Activated naive CD4-positive, alpha-beta T cell treated with anti-CD3 and anti-CD28 coated beads, Interleukin-2, amount 10 ng/mL, durations not matched to agents 7 days and 5 days (primary cell): Measurements from ENCODE around the gene FFAR3.
A peak's percentile ranks its signal among the peaks of the same experiment; 100 is the strongest.

Experiments used
- CTCF ChIA-PET: fragments of 350-600 bp; sonication (Branson Sonifier 250); formaldehyde crosslinking; loops from one replicate; lab custom pipeline; 2021; ENCODE audit warnings: antibody characterized with exemption; lab: Charles Lee
- DNase-seq: peaks from one replicate; pipeline ENCODE4 v3.0.0-alpha.2; 2020
- H3K27ac Mint-ChIP-seq: one replicate; pipeline ENCODE4 v1.8.0; 2021; ENCODE audit warnings: mild to moderate bottlenecking, moderate library complexity, mixed read lengths
- H3K27me3 Mint-ChIP-seq: one replicate; pipeline ENCODE4 v1.8.0; 2021; ENCODE audit warnings: mild to moderate bottlenecking, mixed read lengths
- H3K36me3 Mint-ChIP-seq: one replicate; pipeline ENCODE4 v1.8.0; 2021; ENCODE audit warnings: mixed read lengths
- H3K4me1 Mint-ChIP-seq: one replicate; pipeline ENCODE4 v1.8.0; 2021; ENCODE audit warnings: mixed read lengths
- H3K4me3 Mint-ChIP-seq: one replicate; pipeline ENCODE4 v1.8.0; 2021; ENCODE audit warnings: mild to moderate bottlenecking, moderate library complexity, mixed read lengths
- H3K9me3 Mint-ChIP-seq: one replicate; pipeline ENCODE4 v1.8.0; 2021; ENCODE audit warnings: mixed read lengths

Gene FFAR3, protein sequence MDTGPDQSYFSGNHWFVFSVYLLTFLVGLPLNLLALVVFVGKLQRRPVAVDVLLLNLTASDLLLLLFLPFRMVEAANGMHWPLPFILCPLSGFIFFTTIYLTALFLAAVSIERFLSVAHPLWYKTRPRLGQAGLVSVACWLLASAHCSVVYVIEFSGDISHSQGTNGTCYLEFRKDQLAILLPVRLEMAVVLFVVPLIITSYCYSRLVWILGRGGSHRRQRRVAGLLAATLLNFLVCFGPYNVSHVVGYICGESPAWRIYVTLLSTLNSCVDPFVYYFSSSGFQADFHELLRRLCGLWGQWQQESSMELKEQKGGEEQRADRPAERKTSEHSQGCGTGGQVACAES

DNA sequence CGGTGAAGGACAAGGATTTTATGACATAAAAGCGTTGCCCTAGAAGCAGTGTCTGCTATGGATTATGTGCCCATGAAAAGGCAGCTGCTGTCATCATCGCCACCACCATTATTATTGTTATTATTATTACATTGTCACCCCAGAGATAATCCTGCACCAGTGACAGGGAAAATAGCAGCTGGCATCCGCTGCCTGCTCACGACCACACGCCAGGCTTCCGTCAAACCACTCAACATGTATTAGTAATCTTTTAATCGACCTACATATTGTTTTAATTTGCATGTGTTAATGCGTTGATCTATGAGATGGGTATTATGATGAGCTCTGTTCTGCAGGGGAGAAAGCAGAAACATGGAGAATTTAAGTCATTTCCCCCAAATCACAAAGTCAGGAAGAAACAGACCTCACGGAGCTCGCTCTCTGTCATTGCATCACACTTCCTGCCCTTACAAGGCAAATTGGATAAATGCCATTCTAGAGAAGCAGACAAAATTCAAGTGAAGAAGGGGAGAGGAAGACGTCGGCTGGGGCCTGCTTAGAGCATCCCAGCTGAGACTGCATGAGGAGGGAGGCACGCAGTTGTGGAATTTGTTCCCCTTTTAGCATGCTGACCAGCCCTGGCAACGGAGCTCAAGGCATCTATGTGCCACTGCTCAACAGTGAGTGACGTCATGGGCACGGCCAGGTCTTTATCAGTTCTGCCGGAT is at the start of gene FFAR3:
Gene FFAR3 (plus strand): TSS at position 594 of the 707 bp plus-strand sequence. CDS start 431 bp downstream, outside the sequence.
- peaks cover 34% of the 10 kb centered on the region for H3K27me3 Mint-ChIP-seq
- H3K4me1 Mint-ChIP-seq: peaks cover 10% of the 10 kb centered on the region
- H3K4me3 Mint-ChIP-seq: no peak within 1 kb of the TSS
- DNase-seq: no peak
- CTCF ChIA-PET: interaction anchor here (0.9 to 7.0 kb wide), 6 partner anchors 9 to 139 kb away, joined by 3 to 95 read pairs (median 4); partner anchors contain the start of gene FFAR1
- H3K9me3 Mint-ChIP-seq: no peaks in the 10 kb centered on the region
- no peak within 1 kb of the TSS for H3K27ac Mint-ChIP-seq
- no peaks in the 10 kb centered on the region for H3K36me3 Mint-ChIP-seq

- CTCF ChIA-PET: no interaction called here
- no peak overlapping the region for H3K4me3 Mint-ChIP-seq
- no peaks in the 10 kb centered on the region for H3K9me3 Mint-ChIP-seq
- H3K4me1 Mint-ChIP-seq: peaks cover 4% of the 10 kb centered on the region
- no peak overlapping the region for H3K27ac Mint-ChIP-seq
- H3K36me3 Mint-ChIP-seq: no peaks in the 10 kb centered on the region
- no peak for DNase-seq
- peaks cover 41% of the 10 kb centered on the region for H3K27me3 Mint-ChIP-seq
These were observed 49.4 kb upstream of the FFAR3 start for GRCh38 chr19:35308910-35309309.

GRCh38 chr19:35309481-35310279 is 48.6 kb upstream of the FFAR3 start:
- CTCF ChIA-PET: no interaction called here
- H3K36me3 Mint-ChIP-seq: no peaks in the 10 kb centered on the region
- no peaks in the 10 kb centered on the region for H3K9me3 Mint-ChIP-seq
- peaks cover 4% of the 10 kb centered on the region for H3K4me1 Mint-ChIP-seq
- peaks cover 47% of the 10 kb centered on the region for H3K27me3 Mint-ChIP-seq
- no peak overlapping the region for H3K27ac Mint-ChIP-seq
- no peak for DNase-seq
- H3K4me3 Mint-ChIP-seq: no peak overlapping the region

GRCh38 chr19:35310331-35310730 is 47.9 kb upstream of the FFAR3 start:
- Mint-ChIP-seq H3K4me3 (no peak overlapping the region), H3K27me3 (peaks cover 43% of the 10 kb centered on the region), H3K27ac (peak overlapping the region; percentile 65), H3K9me3 (no peaks in the 10 kb centered on the region), H3K36me3 (no peaks in the 10 kb centered on the region), H3K4me1 (peaks cover 4% of the 10 kb centered on the region)
- CTCF ChIA-PET: interaction anchor here (0.9 kb wide), 1 partner anchor 185 kb away, joined by 3 read pairs; no protein-coding TSS in a partner anchor
- peak; percentile 27 for DNase-seq

DNA sequence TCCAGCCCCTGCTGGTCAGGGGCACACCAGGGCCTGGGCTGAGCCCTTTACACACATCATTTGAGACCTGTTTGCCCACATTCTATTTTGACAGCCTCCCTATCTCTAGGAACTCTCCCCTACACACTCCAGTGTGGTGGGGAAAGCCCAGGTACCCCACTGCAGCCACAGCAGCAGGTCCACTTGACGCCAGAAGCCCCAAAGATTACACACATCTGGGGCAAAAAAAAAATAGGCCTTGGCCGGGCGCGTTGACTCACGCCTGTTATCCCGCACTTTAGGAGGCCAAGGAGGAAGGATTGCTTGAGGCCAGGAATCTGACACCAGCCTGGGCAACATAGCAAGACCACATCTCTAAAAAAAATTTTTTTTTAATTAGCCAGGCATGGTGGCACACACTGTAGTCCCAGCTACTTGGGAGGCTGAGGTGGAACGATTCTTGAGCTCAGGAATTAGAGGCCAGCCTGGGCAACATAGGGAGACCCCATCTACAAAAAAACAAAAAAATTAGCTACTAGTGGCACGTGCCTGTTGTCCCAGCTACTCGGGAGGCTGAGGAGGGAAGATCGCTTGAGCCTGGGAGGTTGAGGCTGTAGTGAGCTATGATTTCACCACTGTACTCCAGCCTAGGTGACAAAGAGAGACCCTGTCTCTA is 47.3 kb upstream of the FFAR3 start:
- CTCF ChIA-PET: interaction anchor here (0.9 kb wide), 1 partner anchor 184 kb away, joined by 3 read pairs; no protein-coding TSS in a partner anchor
- DNase-seq: no peak
- Mint-ChIP-seq H3K4me1 (peaks cover 4% of the 10 kb centered on the region), H3K27me3 (peaks cover 47% of the 10 kb centered on the region), H3K27ac (peak overlapping the region; percentile 65), H3K36me3 (no peaks in the 10 kb centered on the region), H3K4me3 (no peak overlapping the region), H3K9me3 (no peaks in the 10 kb centered on the region)

- H3K9me3 Mint-ChIP-seq: no peaks in the 10 kb centered on the region
- peaks cover 47% of the 10 kb centered on the region for H3K27me3 Mint-ChIP-seq
- peaks cover 4% of the 10 kb centered on the region for H3K4me1 Mint-ChIP-seq
- no peak overlapping the region for H3K4me3 Mint-ChIP-seq
- H3K27ac Mint-ChIP-seq: no peak overlapping the region
- DNase-seq: no peak
- no peaks in the 10 kb centered on the region for H3K36me3 Mint-ChIP-seq
- CTCF ChIA-PET: no interaction called here
These were observed 46.2 kb upstream of the FFAR3 start for GRCh38 chr19:35311901-35312665.

DNA sequence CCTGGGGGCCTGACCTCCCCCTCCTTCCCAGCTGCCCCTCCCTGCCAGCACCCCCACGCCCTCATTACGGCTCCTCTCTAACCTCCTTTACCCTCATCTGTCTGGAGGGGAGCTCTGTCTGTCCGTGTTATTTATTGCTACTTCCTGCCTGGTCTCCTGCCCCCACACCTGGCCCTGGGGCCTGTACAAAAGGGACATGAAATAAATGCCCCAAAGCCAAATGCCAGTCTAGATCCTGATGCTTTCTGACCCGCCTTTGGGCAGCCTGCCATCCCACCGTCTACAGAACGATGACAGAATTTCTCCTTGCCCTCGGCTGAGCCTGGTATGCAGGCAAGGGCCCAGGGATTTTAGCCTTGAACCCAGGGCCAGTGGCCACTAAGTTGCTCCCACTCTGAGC is 44.7 kb upstream of the FFAR3 start:
- no peak overlapping the region for H3K27ac Mint-ChIP-seq
- no peak overlapping the region for H3K4me3 Mint-ChIP-seq
- peaks cover 7% of the 10 kb centered on the region for H3K4me1 Mint-ChIP-seq
- peaks cover 45% of the 10 kb centered on the region for H3K27me3 Mint-ChIP-seq
- no peaks in the 10 kb centered on the region for H3K9me3 Mint-ChIP-seq
- H3K36me3 Mint-ChIP-seq: no peaks in the 10 kb centered on the region
- DNase-seq: no peak
- CTCF ChIA-PET: no interaction called here

GRCh38 chr19:35314031-35314430 is 44.2 kb upstream of the FFAR3 start:
- Mint-ChIP-seq H3K36me3 (no peaks in the 10 kb centered on the region), H3K4me3 (no peak overlapping the region), H3K27ac (no peak overlapping the region), H3K9me3 (no peaks in the 10 kb centered on the region), H3K4me1 (peaks cover 11% of the 10 kb centered on the region), H3K27me3 (peaks cover 49% of the 10 kb centered on the region)
- no peak for DNase-seq
- CTCF ChIA-PET: no interaction called here

GRCh38 chr19:35314858-35315470 is 43.3 kb upstream of the FFAR3 start:
- DNase-seq: no peak
- peaks cover 50% of the 10 kb centered on the region for H3K27me3 Mint-ChIP-seq
- peaks cover 15% of the 10 kb centered on the region for H3K4me1 Mint-ChIP-seq
- no peak overlapping the region for H3K4me3 Mint-ChIP-seq
- no peaks in the 10 kb centered on the region for H3K36me3 Mint-ChIP-seq
- no peaks in the 10 kb centered on the region for H3K9me3 Mint-ChIP-seq
- CTCF ChIA-PET: no interaction called here
- no peak overlapping the region for H3K27ac Mint-ChIP-seq

GRCh38 chr19:35315883-35316282 is 42.4 kb upstream of the FFAR3 start:
- Mint-ChIP-seq H3K36me3 (no peaks in the 10 kb centered on the region), H3K9me3 (no peaks in the 10 kb centered on the region), H3K27ac (no peak overlapping the region), H3K4me1 (peaks cover 11% of the 10 kb centered on the region), H3K4me3 (no peak overlapping the region), H3K27me3 (peaks cover 54% of the 10 kb centered on the region)
- CTCF ChIA-PET: no interaction called here
- no peak for DNase-seq

DNA sequence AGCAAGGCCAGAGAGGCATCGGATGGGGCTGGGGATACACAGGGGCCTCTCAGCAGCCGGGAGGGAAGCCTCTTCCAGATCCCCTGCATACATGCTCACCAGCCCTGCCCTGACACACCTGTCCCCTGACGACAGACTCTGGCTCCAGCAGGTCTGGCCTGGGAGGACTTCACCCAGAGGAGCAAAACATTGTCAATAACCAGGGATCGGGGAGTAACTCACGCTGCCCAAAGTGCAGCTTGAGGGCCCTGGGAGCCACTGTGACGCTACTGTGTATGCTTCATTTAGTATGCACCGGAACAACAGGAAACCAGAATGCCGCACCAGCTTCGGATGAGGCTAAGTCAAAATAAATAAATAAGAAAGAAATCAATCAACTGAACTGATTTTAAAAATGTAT is 41.7 kb upstream of the FFAR3 start:
- H3K9me3 Mint-ChIP-seq: no peaks in the 10 kb centered on the region
- H3K27ac Mint-ChIP-seq: no peak overlapping the region
- peaks cover 51% of the 10 kb centered on the region for H3K27me3 Mint-ChIP-seq
- H3K4me3 Mint-ChIP-seq: no peak overlapping the region
- H3K36me3 Mint-ChIP-seq: no peaks in the 10 kb centered on the region
- DNase-seq: no peak
- peaks cover 11% of the 10 kb centered on the region for H3K4me1 Mint-ChIP-seq
- CTCF ChIA-PET: no interaction called here

DNA sequence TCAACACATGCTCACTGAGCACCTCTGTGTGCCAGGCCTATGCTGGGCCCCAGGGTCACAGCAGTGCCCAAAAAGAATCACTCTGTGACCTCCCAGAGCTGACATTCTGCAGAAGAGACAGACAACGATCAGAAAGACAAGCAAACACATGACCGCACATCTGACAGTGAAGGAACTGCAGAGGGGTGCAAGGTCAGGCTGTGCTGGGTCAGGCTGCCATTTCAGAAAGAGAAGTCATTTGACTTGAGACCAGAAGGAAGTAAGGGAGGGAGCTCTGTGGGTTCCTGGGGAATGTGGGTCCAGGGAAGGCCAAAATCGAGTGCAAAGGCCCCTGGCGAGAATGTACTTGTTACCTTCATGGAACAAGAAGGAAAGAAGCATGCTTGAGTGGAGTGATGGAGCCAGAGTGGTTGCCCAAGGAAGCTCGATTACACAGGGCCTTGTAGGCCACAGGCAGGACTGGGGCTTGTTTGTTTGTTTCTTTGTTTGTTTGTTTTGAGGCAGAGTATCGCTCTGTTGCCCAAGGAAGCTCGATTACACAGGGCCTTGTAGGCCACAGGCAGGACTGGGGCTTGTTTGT is 40.7 kb upstream of the FFAR3 start:
- Mint-ChIP-seq H3K27me3 (peaks cover 47% of the 10 kb centered on the region), H3K27ac (no peak overlapping the region), H3K36me3 (no peaks in the 10 kb centered on the region), H3K4me3 (no peak overlapping the region), H3K4me1 (peaks cover 11% of the 10 kb centered on the region), H3K9me3 (no peaks in the 10 kb centered on the region)
- CTCF ChIA-PET: no interaction called here
- DNase-seq: no peak
